ENCODE data around the gene RBMS3. TPM values are rescaled to one million over a fixed set of nuclear protein-coding genes. Genes with fewer than 3 reads are reported as not detected.

Gene RBMS3
- total RNA-seq, 6 donors from 2014 or later: 39.8 to 102 (median 57.2) TPM

DNA sequence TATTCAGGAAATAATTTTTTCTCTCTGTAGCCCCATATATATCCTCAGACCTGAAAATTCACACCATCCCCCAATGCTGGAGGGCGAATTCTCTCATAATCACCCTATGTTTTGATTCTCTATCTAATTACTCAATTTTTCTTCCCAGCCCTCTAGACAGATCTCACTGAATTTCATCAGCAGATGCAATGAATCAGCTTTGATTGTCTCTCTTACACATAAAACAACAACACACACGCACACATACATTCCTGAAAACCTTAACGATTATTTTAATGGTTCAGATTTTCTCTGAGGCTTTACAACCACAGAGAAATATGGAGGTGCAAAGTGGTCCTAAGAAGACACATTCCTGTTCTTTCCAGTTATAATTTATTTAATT, 11.1 kb downstream of the RBMS3 start:
- TF ChIP-seq POLR2AphosphoS5 (IDR thresholded peaks at IDR 0.05) (no peak), POLR2A (IDR thresholded peaks at IDR 0.05) (no peak), EP300 (IDR thresholded peaks at IDR 0.05) (no peak)
- TF ChIP-seq, protein P1, sequence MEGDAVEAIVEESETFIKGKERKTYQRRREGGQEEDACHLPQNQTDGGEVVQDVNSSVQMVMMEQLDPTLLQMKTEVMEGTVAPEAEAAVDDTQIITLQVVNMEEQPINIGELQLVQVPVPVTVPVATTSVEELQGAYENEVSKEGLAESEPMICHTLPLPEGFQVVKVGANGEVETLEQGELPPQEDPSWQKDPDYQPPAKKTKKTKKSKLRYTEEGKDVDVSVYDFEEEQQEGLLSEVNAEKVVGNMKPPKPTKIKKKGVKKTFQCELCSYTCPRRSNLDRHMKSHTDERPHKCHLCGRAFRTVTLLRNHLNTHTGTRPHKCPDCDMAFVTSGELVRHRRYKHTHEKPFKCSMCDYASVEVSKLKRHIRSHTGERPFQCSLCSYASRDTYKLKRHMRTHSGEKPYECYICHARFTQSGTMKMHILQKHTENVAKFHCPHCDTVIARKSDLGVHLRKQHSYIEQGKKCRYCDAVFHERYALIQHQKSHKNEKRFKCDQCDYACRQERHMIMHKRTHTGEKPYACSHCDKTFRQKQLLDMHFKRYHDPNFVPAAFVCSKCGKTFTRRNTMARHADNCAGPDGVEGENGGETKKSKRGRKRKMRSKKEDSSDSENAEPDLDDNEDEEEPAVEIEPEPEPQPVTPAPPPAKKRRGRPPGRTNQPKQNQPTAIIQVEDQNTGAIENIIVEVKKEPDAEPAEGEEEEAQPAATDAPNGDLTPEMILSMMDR (IDR thresholded peaks at IDR 0.05): no peak
- H3K9me3 ChIP-seq: no peaks in the 10 kb centered on the region
- H3K27ac ChIP-seq: no peak overlapping the region
- WGBS, 2 donors: 92 to 96% methylated on average over 3 of the region's 3 CpGs
- peaks cover 0 to 23% (median 0%) of the 10 kb centered on the region in 4 donors for H3K4me1 ChIP-seq
- ATAC-seq (ENCODE audit: low FRiP score in 2 of 2): no peak
- H3K36me3 ChIP-seq: peaks cover 0 to 4% (median 0%) of the 10 kb centered on the region in 4 donors
- no peaks in the 10 kb centered on the region for H3K27me3 ChIP-seq
- no peak overlapping the region for H3K4me3 ChIP-seq
- no peak for DNase-seq

DNA sequence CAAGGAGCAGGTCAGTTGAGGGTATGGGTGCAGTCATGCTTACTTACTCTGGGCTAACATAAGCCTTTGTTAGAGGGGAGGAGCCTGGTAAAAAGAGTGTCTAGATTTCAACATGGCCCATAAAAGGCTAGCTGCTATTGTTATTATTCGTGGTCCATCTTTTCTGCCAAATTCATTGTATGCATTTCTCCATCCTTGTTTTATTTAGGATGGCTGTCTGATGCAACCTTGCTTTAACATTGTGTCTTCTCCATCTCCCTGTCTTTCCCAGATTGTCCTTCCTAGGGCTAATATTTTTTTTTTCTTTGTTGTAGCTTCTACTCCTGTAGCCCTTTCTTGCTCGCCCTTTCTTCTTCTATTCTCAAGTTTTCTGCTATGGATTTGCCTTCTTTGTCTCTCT, 12.6 kb downstream of the RBMS3 start:
- Histone ChIP-seq H3K27me3 (no peaks in the 10 kb centered on the region), H3K27ac (no peak overlapping the region), H3K4me1 (peaks cover 0 to 23% (median 0%) of the 10 kb centered on the region in 4 donors), H3K9me3 (no peaks in the 10 kb centered on the region), H3K4me3 (no peak overlapping the region), H3K36me3 (peaks cover 0 to 4% (median 0%) of the 10 kb centered on the region in 4 donors)
- ATAC-seq (ENCODE audit: low FRiP score in 2 of 2) (no peak), DNase-seq (no peak)
- 63 to 74% methylated on average over 2 of the region's 2 CpGs for WGBS, 2 donors
- TF ChIP-seq POLR2A (IDR thresholded peaks at IDR 0.05): no peak
- TF ChIP-seq, protein P1 (IDR thresholded peaks at IDR 0.05): no peak

DNA sequence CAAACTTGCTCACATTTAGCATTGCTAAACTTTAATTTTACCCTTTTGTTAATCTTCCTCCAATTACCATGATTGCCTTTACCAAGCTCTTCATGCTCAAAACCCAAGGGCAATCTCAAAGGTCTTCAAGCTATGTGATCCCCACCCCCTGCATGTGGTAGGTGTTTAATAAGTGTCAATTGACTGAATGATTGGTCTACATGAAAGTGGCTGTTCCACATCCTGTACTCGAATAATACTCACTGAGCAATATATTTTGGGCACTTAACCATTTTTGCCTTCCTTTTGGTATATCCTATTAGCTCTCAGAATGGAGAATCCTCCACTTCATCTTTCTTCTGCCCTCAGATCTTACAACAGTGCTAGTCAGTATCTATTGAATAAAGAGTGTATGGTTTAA, 17.1 kb downstream of the RBMS3 start:
- Histone ChIP-seq H3K36me3 (no peaks in the 10 kb centered on the region), H3K9me3 (no peaks in the 10 kb centered on the region), H3K27ac (no peak overlapping the region), H3K27me3 (no peaks in the 10 kb centered on the region), H3K4me1 (peaks cover 0 to 6% (median 0%) of the 10 kb centered on the region in 4 donors), H3K4me3 (no peak overlapping the region)
- ATAC-seq (ENCODE audit: low FRiP score in 2 of 2) (no peak), DNase-seq (no peak)
- WGBS, 2 donors: 71 to 79% methylated on average over 1 of the region's 1 CpG
- TF ChIP-seq EP300 (IDR thresholded peaks at IDR 0.05) (no peak), POLR2A (IDR thresholded peaks at IDR 0.05) (no peak), POLR2AphosphoS5 (IDR thresholded peaks at IDR 0.05) (no peak)
- TF ChIP-seq, protein P1 (IDR thresholded peaks at IDR 0.05): no peak

DNA sequence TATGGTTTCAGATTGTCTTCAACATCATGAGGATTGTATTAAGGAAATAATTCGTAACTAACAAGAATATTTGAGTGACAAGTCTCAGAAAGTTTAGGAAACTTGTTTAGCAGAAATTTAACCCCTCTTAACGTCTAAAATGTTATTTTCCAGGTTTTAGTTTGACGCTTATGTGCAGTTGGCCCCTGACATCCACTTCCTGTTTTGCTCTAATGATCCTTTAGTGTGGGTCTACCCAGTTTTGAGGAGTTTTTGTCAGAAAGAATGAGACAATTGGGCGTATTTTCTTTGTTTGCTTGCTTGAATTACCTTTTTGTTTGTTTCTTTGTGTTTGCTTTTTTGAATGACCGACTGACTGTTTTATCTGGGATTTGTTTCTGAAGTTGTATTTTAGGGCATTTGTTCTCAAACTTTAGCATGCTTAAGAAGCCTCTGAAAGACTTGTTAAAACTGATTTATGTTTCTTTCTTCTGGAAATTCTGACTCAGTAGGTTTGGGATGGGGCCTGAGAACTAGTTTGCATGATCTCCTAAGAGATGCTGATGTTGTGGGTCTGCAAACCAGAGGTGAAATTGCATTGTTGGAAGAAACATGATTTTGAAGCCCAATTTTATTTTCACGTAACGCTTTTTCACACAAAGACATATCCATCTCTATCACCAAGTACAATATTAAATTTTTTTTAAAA, 20.6 kb downstream of the RBMS3 start:
- Histone ChIP-seq H3K27ac (no peak overlapping the region), H3K36me3 (no peaks in the 10 kb centered on the region), H3K4me3 (no peak overlapping the region), H3K4me1 (no peaks in the 10 kb centered on the region), H3K9me3 (no peaks in the 10 kb centered on the region), H3K27me3 (no peaks in the 10 kb centered on the region)
- DNase-seq (no peak), ATAC-seq (ENCODE audit: low FRiP score in 2 of 2) (no peak)
- TF ChIP-seq EP300 (IDR thresholded peaks at IDR 0.05): no peak
- TF ChIP-seq POLR2A (IDR thresholded peaks at IDR 0.05): no peak
- TF ChIP-seq, protein P1 (IDR thresholded peaks at IDR 0.05): no peak
- TF ChIP-seq POLR2AphosphoS5 (IDR thresholded peaks at IDR 0.05): no peak
- 68 to 72% methylated on average over 7 of the region's 7 CpGs for WGBS, 2 donors

DNA sequence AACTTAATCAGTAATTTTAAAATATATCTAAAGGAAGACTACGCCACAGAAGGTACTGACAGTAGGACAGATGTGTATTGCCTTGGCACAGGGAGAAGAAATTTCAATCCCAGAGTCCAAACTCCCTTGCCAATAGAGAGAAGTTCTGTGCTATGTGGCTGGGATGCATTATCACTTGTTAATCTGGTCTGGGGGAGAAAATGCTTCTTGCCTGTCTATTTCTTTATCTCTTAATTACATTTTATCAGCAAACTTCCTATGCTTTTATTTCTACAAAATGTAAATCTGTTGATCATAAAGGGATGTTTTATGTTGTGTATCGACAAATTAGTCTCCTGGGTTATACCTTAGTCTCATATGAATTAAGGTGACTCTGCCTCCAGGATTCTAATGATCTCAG, 21.7 kb downstream of the RBMS3 start:
- Histone ChIP-seq H3K4me3 (no peak overlapping the region), H3K27me3 (no peaks in the 10 kb centered on the region), H3K36me3 (no peaks in the 10 kb centered on the region), H3K27ac (no peak overlapping the region), H3K4me1 (no peaks in the 10 kb centered on the region), H3K9me3 (no peaks in the 10 kb centered on the region)
- DNase-seq (no peak), ATAC-seq (ENCODE audit: low FRiP score in 2 of 2) (no peak)
- WGBS, 2 donors: 94 to 96% methylated on average over 2 of the region's 2 CpGs
- TF ChIP-seq EP300 (IDR thresholded peaks at IDR 0.05): no peak
- TF ChIP-seq POLR2AphosphoS5 (IDR thresholded peaks at IDR 0.05): no peak
- TF ChIP-seq POLR2A (IDR thresholded peaks at IDR 0.05): no peak
- TF ChIP-seq, protein P1 (IDR thresholded peaks at IDR 0.05): no peak

All from upper lobe of left lung (tissue), 6 donors.